Ectodermal cell (in vitro differentiated cells): ENCODE data around the gene ERAL1.
"Not testable (repeated sequence)": the region's sequence is repeated elsewhere in the genome, so short reads cannot be mapped to it uniquely, and the experiment has no call there.

Experiments used
- H3K27ac ChIP-seq: 2 replicates; pipeline ENCODE4 v1.7.0; 2013; ENCODE audit warnings: mild to moderate bottlenecking, low read depth, low read length; ENCODE audit not compliant: insufficient read depth, poor library complexity, severe bottlenecking
- H3K27me3 ChIP-seq: 2 replicates; pipeline ENCODE4 v1.7.0; 2013; ENCODE audit warnings: mild to moderate bottlenecking, low read length; ENCODE audit not compliant: insufficient read depth, control insufficient read depth, poor library complexity, severe bottlenecking
- H3K36me3 ChIP-seq: one replicate; pipeline ENCODE4 v1.7.0; 2013; ENCODE audit warnings: low read length; ENCODE audit not compliant: control insufficient read depth, insufficient read depth
- H3K4me1 ChIP-seq: one replicate; pipeline ENCODE4 v1.7.0; 2013; ENCODE audit warnings: low read length; ENCODE audit not compliant: control insufficient read depth, insufficient read depth
- H3K4me3 ChIP-seq: 2 replicates; pipeline ENCODE4 v1.7.0; 2013; ENCODE audit warnings: low read depth, low read length, control low read depth; ENCODE audit not compliant: insufficient read depth
- H3K9me3 ChIP-seq: 2 replicates; pipeline ENCODE4 v1.7.0; 2013; ENCODE audit warnings: mild to moderate bottlenecking, low read length, moderate library complexity; ENCODE audit not compliant: control insufficient read depth
- WGBS, 2 experiments: methylation state at CpG; one replicate each; pipeline ENCODE4 v1.1.7; 2013; ENCODE audit warnings: missing lambda C conversion rate in 2 of 2; 5-methylcytosine and 5-hydroxymethylcytosine counted together

Gene ERAL1

GRCh38 chr17:28887871-28888471, 33.2 kb downstream of the ERAL1 start:
- H3K36me3 ChIP-seq, result peaks cover 7% of the 10 kb centered on the region
- no peaks in the 10 kb centered on the region for H3K27me3 ChIP-seq
- no peaks in the 10 kb centered on the region for H3K4me1 ChIP-seq
- 90 to 91% methylated on average over 11 to 12 of the region's 12 CpGs for WGBS, 2 experiments
- H3K4me3 ChIP-seq, result no peak overlapping the region
- no peaks in the 10 kb centered on the region for H3K9me3 ChIP-seq
- no peak overlapping the region for H3K27ac ChIP-seq

DNA sequence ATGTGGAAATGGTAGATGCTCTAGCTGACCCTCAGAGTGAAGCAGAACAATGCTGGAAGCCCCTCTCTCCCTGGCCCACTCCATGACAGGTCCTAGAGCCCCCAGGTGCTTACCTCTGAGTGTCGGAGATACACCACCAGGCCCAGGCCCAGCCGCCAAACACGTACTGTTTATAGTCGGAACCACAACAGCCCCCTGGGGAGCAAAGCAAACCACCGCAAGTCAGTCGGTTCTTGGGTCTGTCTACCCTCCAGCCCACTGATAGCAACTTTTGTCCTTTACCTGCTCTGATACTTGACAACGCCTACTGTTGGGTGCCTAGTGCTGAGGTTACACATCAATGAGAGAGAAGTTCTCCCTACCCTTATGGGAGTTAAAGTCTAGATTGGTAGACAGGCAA, 34.0 kb downstream of the ERAL1 start:
- H3K9me3 ChIP-seq, result no peaks in the 10 kb centered on the region
- H3K27me3 ChIP-seq, result no peaks in the 10 kb centered on the region
- peaks cover 7% of the 10 kb centered on the region for H3K36me3 ChIP-seq
- 91% methylated on average over 7 of the region's 7 CpGs for WGBS, 2 experiments
- H3K27ac ChIP-seq, result no peak overlapping the region
- no peaks in the 10 kb centered on the region for H3K4me1 ChIP-seq
- H3K4me3 ChIP-seq, result no peak overlapping the region

- H3K4me3 ChIP-seq, result no peak overlapping the region
- no peaks in the 10 kb centered on the region for H3K27me3 ChIP-seq
- no peaks in the 10 kb centered on the region for H3K4me1 ChIP-seq
- no peaks in the 10 kb centered on the region for H3K9me3 ChIP-seq
- H3K27ac ChIP-seq, result no peak overlapping the region
- peaks cover 4% of the 10 kb centered on the region for H3K36me3 ChIP-seq
- WGBS, 2 experiments, result 90 to 91% methylated on average over 5 of the region's 5 CpGs
Measured at GRCh38 chr17:28889996-28890395, 35.2 kb downstream of the ERAL1 start.

DNA sequence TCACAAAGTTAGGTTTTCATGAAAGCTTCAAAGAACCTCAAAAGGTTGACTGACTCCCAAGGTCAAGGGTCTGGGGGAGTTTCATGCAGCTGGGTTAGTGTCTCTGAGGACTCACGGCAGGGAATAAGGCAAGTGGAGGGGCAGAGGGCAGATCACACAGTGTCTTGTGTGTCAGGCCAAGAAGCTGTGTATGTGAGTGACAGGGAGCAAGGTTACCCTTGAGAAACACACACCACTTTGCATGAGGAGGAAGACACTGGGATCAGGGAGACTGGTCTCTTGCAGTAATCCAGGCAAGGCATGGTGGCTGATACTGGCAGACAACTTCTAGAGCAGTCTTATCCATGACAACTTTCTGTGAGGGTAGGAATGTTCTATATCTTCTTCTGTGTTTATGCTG, 36.4 kb downstream of the ERAL1 start:
- Histone ChIP-seq H3K36me3 (no peaks in the 10 kb centered on the region), H3K27me3 (no peaks in the 10 kb centered on the region), H3K4me1 (peaks cover 8% of the 10 kb centered on the region), H3K27ac (no peak overlapping the region), H3K4me3 (no peak overlapping the region), H3K9me3 (no peaks in the 10 kb centered on the region)
- 92 to 95% methylated on average over 1 of the region's 1 CpG for WGBS, 2 experiments

GRCh38 chr17:28892024-28892423, 37.2 kb downstream of the ERAL1 start:
- peaks cover 10% of the 10 kb centered on the region for H3K4me1 ChIP-seq
- no peaks in the 10 kb centered on the region for H3K36me3 ChIP-seq
- H3K4me3 ChIP-seq, result no peak overlapping the region
- no peaks in the 10 kb centered on the region for H3K27me3 ChIP-seq
- WGBS, 2 experiments, result 88 to 94% methylated on average over 4 of the region's 4 CpGs
- H3K9me3 ChIP-seq, result no peaks in the 10 kb centered on the region
- H3K27ac ChIP-seq, result no peak overlapping the region

- not testable (repeated sequence) for H3K27me3 ChIP-seq, H3K9me3 ChIP-seq, H3K27ac ChIP-seq, H3K4me3 ChIP-seq, H3K36me3 ChIP-seq, H3K4me1 ChIP-seq
- 94% methylated on average over 14 to 16 of the region's 16 CpGs for WGBS, 2 experiments
Measured at GRCh38 chr17:28893248-28894183, 38.7 kb downstream of the ERAL1 start.

DNA sequence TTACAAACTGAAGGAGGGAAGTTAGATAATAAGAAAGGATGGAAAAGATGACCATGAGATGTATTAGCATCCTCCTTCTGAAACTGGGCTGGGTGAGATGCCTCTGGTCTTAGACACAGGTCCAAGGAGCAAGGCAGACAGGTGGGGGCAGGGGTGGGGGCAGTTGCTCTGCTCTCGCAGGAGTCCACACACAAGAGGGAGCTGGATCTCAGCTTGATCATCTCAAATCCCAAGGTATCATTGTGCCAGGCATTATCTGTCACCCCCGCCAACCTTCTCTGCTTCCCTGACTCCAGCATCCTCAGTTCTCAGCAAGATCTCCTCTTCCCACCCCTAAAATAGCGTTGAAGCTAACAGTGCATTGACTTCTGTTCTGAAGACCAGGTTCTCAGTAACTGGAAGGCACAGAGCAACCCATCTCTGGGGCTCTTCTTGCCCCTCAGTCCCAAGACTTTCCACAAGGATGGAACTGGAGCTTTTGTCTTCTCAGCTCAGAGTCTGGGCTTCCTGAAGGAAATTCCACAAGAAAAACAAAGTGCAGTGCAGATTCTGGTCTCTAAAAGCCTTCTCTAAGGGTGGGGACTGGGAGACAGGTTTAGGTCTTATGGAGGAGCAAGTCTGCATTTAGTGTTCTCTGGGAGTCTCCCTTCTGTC, 41.1 kb downstream of the ERAL1 start:
- Histone ChIP-seq H3K4me1 (peaks cover 10% of the 10 kb centered on the region), H3K27me3 (no peaks in the 10 kb centered on the region), H3K4me3 (peak overlapping the region; percentile 94), H3K27ac (no peak overlapping the region), H3K36me3 (no peaks in the 10 kb centered on the region), H3K9me3 (no peaks in the 10 kb centered on the region)
- 60 to 69% methylated on average over 3 of the region's 3 CpGs for WGBS, 2 experiments

DNA sequence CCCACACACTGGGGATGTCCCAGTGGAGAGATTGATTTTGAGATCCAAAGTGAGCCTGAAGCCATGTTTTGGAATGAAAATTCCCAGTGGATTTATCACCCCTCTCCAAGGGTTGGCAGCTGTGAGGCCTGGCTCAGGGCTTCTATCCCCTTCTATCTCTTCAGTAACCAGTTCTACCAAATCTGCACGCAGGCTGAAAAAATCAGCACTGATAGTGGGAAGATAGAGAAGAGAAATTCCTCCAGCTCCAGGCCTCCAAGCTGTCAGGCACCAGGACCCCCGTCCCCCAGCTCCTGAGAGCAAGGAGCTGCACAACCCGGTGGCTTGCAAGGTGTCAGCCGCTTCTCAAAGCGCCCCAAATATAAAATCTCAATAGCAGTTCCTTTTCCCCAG, 41.7 kb downstream of the ERAL1 start:
- H3K4me3 ChIP-seq, result peak overlapping the region; percentile 94
- no peaks in the 10 kb centered on the region for H3K9me3 ChIP-seq
- H3K27me3 ChIP-seq, result no peaks in the 10 kb centered on the region
- 4 to 6% methylated on average over 5 of the region's 5 CpGs for WGBS, 2 experiments
- peaks cover 10% of the 10 kb centered on the region for H3K4me1 ChIP-seq
- H3K27ac ChIP-seq, result no peak overlapping the region
- no peaks in the 10 kb centered on the region for H3K36me3 ChIP-seq

- Histone ChIP-seq H3K27me3 (no peaks in the 10 kb centered on the region), H3K4me1 (peaks cover 10% of the 10 kb centered on the region), H3K4me3 (peak within 1 kb of the TSS; percentile 94), H3K27ac (peak within 1 kb of the TSS; percentile 47), H3K36me3 (no peaks in the 10 kb centered on the region), H3K9me3 (no peaks in the 10 kb centered on the region)
- 0% methylated on average over 73 of the region's 73 CpGs for WGBS, 2 experiments
Measured at GRCh38 chr17:28896884-28897768, 42.3 kb downstream of the ERAL1 start, which contains the start of gene FLOT2. Gene FLOT2, minus strand, starts transcription at chr17:28897733. Its CDS starts 159 bp downstream, at chr17:28897574.
